ENCODE data around the gene ATP2B2. TPM values are rescaled to one million over a fixed set of nuclear protein-coding genes. Genes with fewer than 3 reads are reported as not detected.

ATP2B2 gene
- total and polyA plus RNA-seq, 8 donors: 0.01 to 0.18 (median 0.06) TPM; not detected in 1

- no peak for ATAC-seq
- no peak for DNase-seq
- Histone ChIP-seq H3K4me3 (no peak overlapping the region), H3K36me3 (no peaks in the 10 kb centered on the region), H3K27ac (no peak overlapping the region), H3K9me3 (no peaks in the 10 kb centered on the region), H3K27me3 (peaks cover 0 to 28% of the 10 kb centered on the region in 2 donors), H3K4me1 (no peaks in the 10 kb centered on the region)
- no peak for TF ChIP-seq CTCF (IDR thresholded peaks at IDR 0.05)
- intact Hi-C loops (cut with DNase I): no loop called here
These were observed 50.4 kb downstream of the ATP2B2 start for GRCh38 chr3:10454907-10455544.

GRCh38 chr3:10453431-10454163, 51.8 kb downstream of the ATP2B2 start:
- no peak for DNase-seq

GRCh38 chr3:10450494-10451440, 54.6 kb downstream of the ATP2B2 start:
- no peaks in the 10 kb centered on the region for H3K9me3 ChIP-seq
- no peaks in the 10 kb centered on the region for H3K36me3 ChIP-seq
- H3K4me3 ChIP-seq: no peak overlapping the region
- no peak for ATAC-seq
- intact Hi-C loops (cut with DNase I): no loop called here
- TF ChIP-seq CTCF (IDR thresholded peaks at IDR 0.05): no peak
- no peak overlapping the region for H3K27ac ChIP-seq
- H3K4me1 ChIP-seq: no peaks in the 10 kb centered on the region
- no peak for DNase-seq
- peaks cover 0 to 41% of the 10 kb centered on the region in 2 donors for H3K27me3 ChIP-seq

More at GRCh38 chr3:10453431-10454163, 51.8 kb downstream of the ATP2B2 start:
- no peaks in the 10 kb centered on the region for H3K9me3 ChIP-seq
- TF ChIP-seq CTCF (IDR thresholded peaks at IDR 0.05): no peak
- H3K36me3 ChIP-seq: no peaks in the 10 kb centered on the region
- no peaks in the 10 kb centered on the region for H3K4me1 ChIP-seq
- peaks cover 0 to 35% of the 10 kb centered on the region in 2 donors for H3K27me3 ChIP-seq
- intact Hi-C loops (cut with DNase I): no loop called here
- H3K27ac ChIP-seq: no peak overlapping the region
- no peak for ATAC-seq
- no peak overlapping the region for H3K4me3 ChIP-seq

- H3K27me3 ChIP-seq: peaks cover 0 to 49% of the 10 kb centered on the region in 2 donors
- H3K4me3 ChIP-seq: no peak overlapping the region
- intact Hi-C loops (cut with DNase I): no loop called here
- ATAC-seq: no peak
- H3K4me1 ChIP-seq: no peaks in the 10 kb centered on the region
- TF ChIP-seq CTCF (IDR thresholded peaks at IDR 0.05): no peak
- no peak overlapping the region for H3K27ac ChIP-seq
- H3K36me3 ChIP-seq: no peaks in the 10 kb centered on the region
- H3K9me3 ChIP-seq: no peaks in the 10 kb centered on the region
- DNase-seq: no peak
These were observed 56.0 kb downstream of the ATP2B2 start for GRCh38 chr3:10449436-10449835.

All from left lung (tissue), 10 donors.